ENCODE results near the gene RAB10. TPM values are rescaled to one million over a fixed set of nuclear protein-coding genes. Genes with fewer than 3 reads are reported as not detected.

Gene RAB10
- total and polyA plus RNA-seq, 8 donors = 16.5 to 62.9 (median 37.8) TPM

GRCh38 chr2:26043109-26043508 is 9.2 kb downstream of the RAB10 start:
- TF ChIP-seq CTCF (IDR thresholded peaks at IDR 0.05) = no peak
- ATAC-seq = no peak
- WGBS, 2 donors = 88 to 96% methylated on average over 5 of the region's 5 CpGs
- H3K36me3 ChIP-seq = no peaks in the 10 kb centered on the region
- peaks cover 5 to 28% (median 19%) of the 10 kb centered on the region in 3 donors for H3K4me1 ChIP-seq
- DNase-seq = no peak
- H3K27ac ChIP-seq = no peak overlapping the region
- H3K9me3 ChIP-seq = no peaks in the 10 kb centered on the region
- FAIRE-seq = no peak
- H3K4me3 ChIP-seq = no peak overlapping the region
- no peaks in the 10 kb centered on the region for H3K27me3 ChIP-seq
- intact Hi-C loops (cut with DNase I) = no loop called here

GRCh38 chr2:26043862-26044696 is 10.2 kb downstream of the RAB10 start:
- peak in 2 of 6 donors; percentile 35 to 43 for DNase-seq
- Histone ChIP-seq H3K27me3 (no peaks in the 10 kb centered on the region), H3K27ac (peak overlapping the region in 2 of 4 donors; percentile 42 to 72), H3K4me3 (no peak overlapping the region), H3K36me3 (no peaks in the 10 kb centered on the region), H3K9me3 (no peaks in the 10 kb centered on the region), H3K4me1 (peaks cover 5 to 27% (median 19%) of the 10 kb centered on the region in 3 donors)
- FAIRE-seq = no peak
- 33 to 39% methylated on average over 8 of the region's 8 CpGs for WGBS, 2 donors
- TF ChIP-seq CTCF (IDR thresholded peaks at IDR 0.05) = no peak
- intact Hi-C loops (cut with DNase I) = no loop called here
- peak; percentile 73 to 83 (median 79) for ATAC-seq

GRCh38 chr2:26048791-26049190 is 14.9 kb downstream of the RAB10 start:
- Histone ChIP-seq H3K9me3 (no peaks in the 10 kb centered on the region), H3K27me3 (no peaks in the 10 kb centered on the region), H3K4me3 (no peak overlapping the region), H3K27ac (no peak overlapping the region), H3K4me1 (peaks cover 2 to 11% (median 9%) of the 10 kb centered on the region in 3 donors), H3K36me3 (no peaks in the 10 kb centered on the region)
- no peak for ATAC-seq
- no peak for FAIRE-seq
- DNase-seq = no peak
- 90 to 91% methylated on average over 3 of the region's 3 CpGs for WGBS, 2 donors
- intact Hi-C loops (cut with DNase I) = no loop called here
- no peak for TF ChIP-seq CTCF (IDR thresholded peaks at IDR 0.05)

DNA sequence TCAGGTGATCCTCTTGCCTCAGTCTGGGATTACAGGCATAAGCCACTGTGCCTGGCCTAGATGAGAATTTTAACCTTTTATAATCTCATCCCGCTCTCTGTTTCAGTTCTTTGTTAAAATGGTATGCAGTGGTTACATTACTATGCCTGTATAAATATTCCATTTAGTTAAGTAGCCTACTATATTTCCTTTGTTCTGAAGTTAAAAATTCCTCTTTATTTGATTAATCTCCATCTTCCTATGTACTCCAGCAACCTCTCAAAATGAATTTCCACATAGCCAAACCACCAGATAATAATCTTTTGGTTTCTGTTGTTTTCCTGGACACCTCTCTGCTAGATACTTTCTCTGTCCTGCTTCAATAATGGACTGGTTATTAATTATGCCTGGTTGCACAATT is 15.8 kb downstream of the RAB10 start:
- 97 to 100% methylated on average over 1 of the region's 1 CpG for WGBS, 2 donors
- intact Hi-C loops (cut with DNase I) = no loop called here
- Histone ChIP-seq H3K4me3 (no peak overlapping the region), H3K4me1 (peaks cover 0 to 4% (median 2%) of the 10 kb centered on the region in 3 donors), H3K27ac (no peak overlapping the region), H3K36me3 (no peaks in the 10 kb centered on the region), H3K9me3 (no peaks in the 10 kb centered on the region), H3K27me3 (no peaks in the 10 kb centered on the region)
- ATAC-seq (no peak), FAIRE-seq (no peak), DNase-seq (no peak)
- no peak for TF ChIP-seq CTCF (IDR thresholded peaks at IDR 0.05)

- Histone ChIP-seq H3K4me3 (no peak overlapping the region), H3K9me3 (no peaks in the 10 kb centered on the region), H3K27me3 (no peaks in the 10 kb centered on the region), H3K4me1 (peaks cover 0 to 3% (median 0%) of the 10 kb centered on the region in 3 donors), H3K27ac (no peak overlapping the region), H3K36me3 (no peaks in the 10 kb centered on the region)
- no peak for FAIRE-seq
- ATAC-seq = no peak
- TF ChIP-seq CTCF (IDR thresholded peaks at IDR 0.05) = no peak
- intact Hi-C loops (cut with DNase I) = no loop called here
- DNase-seq = no peak
Measured at GRCh38 chr2:26052740-26053139, 18.9 kb downstream of the RAB10 start.
